Kidney (tissue), 14 donors: ENCODE measurements around the gene C11orf65. TPM values are rescaled to one million over a fixed set of nuclear protein-coding genes. Genes with fewer than 3 reads are reported as not detected.

ENCODE experiments used
- DNase-seq, 5 donors: peaks; one replicate each; pipeline ENCODE4 v3.0.0-alpha.2; 2013 to 2020
- FAIRE-seq: peaks from 2 replicates; lab custom pipeline; 2012; peaks lifted over from hg19 to GRCh38; lab: Jason Lieb, UNC
- H3K27ac ChIP-seq, 2 donors: one replicate each; pipeline ENCODE4 v1.7.0; 2013; ENCODE audit warnings: low read depth in 2 of 2, low read length in 2 of 2, inconsistent platforms in 1 of 2
- H3K27me3 ChIP-seq: one replicate; pipeline ENCODE4 v1.7.1; 2013; ENCODE audit warnings: low read length, inconsistent platforms; ENCODE audit not compliant: control insufficient read depth, insufficient read depth
- H3K36me3 ChIP-seq, 3 donors: one replicate each; pipeline versions ENCODE4 v1.7.0 to v1.7.1; 2013; ENCODE audit warnings: low read length in 3 of 3, control low read depth in 1 of 3, inconsistent platforms in 1 of 3; ENCODE audit not compliant: insufficient read depth in 3 of 3, control insufficient read depth in 2 of 3
- H3K4me1 ChIP-seq, 3 donors: one replicate each; pipeline versions ENCODE4 v1.7.0 to v1.7.1; 2013; ENCODE audit warnings: low read length in 3 of 3, inconsistent platforms in 1 of 3, low read depth in 1 of 3; ENCODE audit not compliant: control insufficient read depth in 2 of 3, insufficient read depth in 2 of 3
- H3K4me3 ChIP-seq, 3 donors: one replicate each; pipeline versions ENCODE4 v1.7.0 to v1.8.1; 2013; ENCODE audit warnings: low read length in 3 of 3, control low read depth in 1 of 3, inconsistent platforms in 1 of 3
- H3K9ac ChIP-seq, 3 donors: one replicate each; pipeline versions ENCODE4 v1.7.0 to v1.7.1; 2013; ENCODE audit warnings: low read length in 3 of 3, control low read depth in 1 of 3, inconsistent platforms in 1 of 3
- H3K9me3 ChIP-seq, 3 donors: one replicate each; pipeline versions ENCODE4 v1.7.0 to v1.7.1; 2013; ENCODE audit warnings: low read length in 3 of 3, control low read depth in 1 of 3, inconsistent platforms in 1 of 3; ENCODE audit not compliant: control insufficient read depth in 2 of 3, insufficient read depth in 1 of 3
- intact Hi-C: fragments of 100-400 bp; cut with DNase I; formaldehyde crosslinking; loops from one replicate; pipeline ENCODE4 v1.11.1; 2022
- polyA plus RNA-seq: library from polyadenylated mRNA; stranded (reverse); fragments of 350-450 nt; fragmentation: Illumina TruSeq; extraction: RNeasy Lipid Tissue Mini Kit (QIAGEN cat#74804); gene quantifications from one replicate; pipeline ENCODE4 v1.2.3, GENCODE V29; 2014; ENCODE audit warnings: low read depth, low replicate concordance; ENCODE audit not compliant: insufficient read depth
- total RNA-seq: library from RNA; stranded (reverse); fragmentation: NEBNext Ultra II Directional; extraction: Animal tissue kit (Norgen Biotek cat#: 25700); gene quantifications from one replicate; pipeline ENCODE4 v1.2.1, GENCODE V29; 2021
- TF ChIP-seq, protein P1 (sequence below): IDR thresholded peaks from 3 replicates; pipeline ENCODE4 v1.5.1; 2012; ENCODE audit warnings: mild to moderate bottlenecking, moderate library complexity, borderline replicate concordance; ENCODE audit not compliant: insufficient read depth; ENCODE audit errors: extremely low read depth
- donor health status: control.
- donor health status: control.
- donor health status: control.
- donor health status: control.
- donor health status: control.
- donor health status: DM: yes; HTN: yes; CAD: no.
- donor health status: Normal renal cell carcinoma (clear cell type).

The C11orf65 gene
- total and polyA plus RNA-seq, 2 donors from 2014 or later: 1.1 to 1.2 TPM

DNA sequence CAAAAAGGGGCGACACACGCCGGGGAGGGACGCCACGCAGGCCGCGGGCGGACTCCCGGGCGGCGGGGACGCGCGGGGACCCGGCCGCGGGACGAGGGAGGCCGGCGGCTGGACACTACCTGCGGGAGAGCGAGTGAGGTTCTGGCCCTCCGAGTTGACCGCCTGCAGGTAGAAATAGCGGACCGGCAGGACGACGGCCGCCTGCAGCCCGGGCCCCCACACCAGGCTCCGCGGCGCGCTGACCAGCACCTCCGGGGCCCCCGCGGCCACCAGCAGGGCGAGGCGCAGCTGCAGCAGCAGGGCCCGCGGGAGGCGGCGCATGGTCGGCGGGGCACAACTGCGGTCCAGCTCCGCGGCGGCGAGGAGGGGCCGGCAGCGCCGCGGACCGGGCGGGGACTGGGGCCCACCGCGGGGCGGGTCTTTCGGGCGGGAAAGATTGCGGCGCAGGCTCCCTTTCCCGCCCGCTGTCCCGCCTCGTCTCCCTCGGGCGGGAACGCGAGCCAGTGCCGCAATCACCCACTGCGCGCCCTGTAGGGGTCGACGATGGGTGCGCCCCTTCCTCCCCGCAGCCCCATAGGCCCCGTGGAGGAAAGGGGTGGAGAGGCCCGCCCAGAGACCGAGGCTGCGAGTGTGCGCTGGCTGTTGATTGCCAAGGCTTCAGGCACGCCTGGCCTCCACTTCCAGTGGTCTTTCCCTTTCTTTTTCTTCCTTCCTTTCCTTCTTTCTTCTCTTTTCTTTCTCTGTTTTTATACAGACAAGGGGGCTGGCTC, 30.9 kb upstream of the C11orf65 start, which contains the start of gene POGLUT3:
TSS of gene POGLUT3 (minus strand) at position 339 of the 770 bp plus-strand sequence. CDS start at position 321, 18 bp downstream.
- intact Hi-C loops: no loop called here
- H3K27me3 ChIP-seq: no peaks in the 10 kb centered on the region
- peak within 1 kb of the TSS; percentile 80 to 98 (median 84) for H3K4me3 ChIP-seq
- peak within 1 kb of the TSS; percentile 97 to 100 for H3K27ac ChIP-seq
- H3K9ac ChIP-seq: peak within 1 kb of the TSS; percentile 69 to 96 (median 85)
- no peaks in the 10 kb centered on the region for H3K36me3 ChIP-seq
- no peak for FAIRE-seq
- no peaks in the 10 kb centered on the region for H3K9me3 ChIP-seq
- TF ChIP-seq, protein P1, sequence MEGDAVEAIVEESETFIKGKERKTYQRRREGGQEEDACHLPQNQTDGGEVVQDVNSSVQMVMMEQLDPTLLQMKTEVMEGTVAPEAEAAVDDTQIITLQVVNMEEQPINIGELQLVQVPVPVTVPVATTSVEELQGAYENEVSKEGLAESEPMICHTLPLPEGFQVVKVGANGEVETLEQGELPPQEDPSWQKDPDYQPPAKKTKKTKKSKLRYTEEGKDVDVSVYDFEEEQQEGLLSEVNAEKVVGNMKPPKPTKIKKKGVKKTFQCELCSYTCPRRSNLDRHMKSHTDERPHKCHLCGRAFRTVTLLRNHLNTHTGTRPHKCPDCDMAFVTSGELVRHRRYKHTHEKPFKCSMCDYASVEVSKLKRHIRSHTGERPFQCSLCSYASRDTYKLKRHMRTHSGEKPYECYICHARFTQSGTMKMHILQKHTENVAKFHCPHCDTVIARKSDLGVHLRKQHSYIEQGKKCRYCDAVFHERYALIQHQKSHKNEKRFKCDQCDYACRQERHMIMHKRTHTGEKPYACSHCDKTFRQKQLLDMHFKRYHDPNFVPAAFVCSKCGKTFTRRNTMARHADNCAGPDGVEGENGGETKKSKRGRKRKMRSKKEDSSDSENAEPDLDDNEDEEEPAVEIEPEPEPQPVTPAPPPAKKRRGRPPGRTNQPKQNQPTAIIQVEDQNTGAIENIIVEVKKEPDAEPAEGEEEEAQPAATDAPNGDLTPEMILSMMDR: peak; percentile 2
- peak; percentile 74 to 88 (median 80) for DNase-seq
- H3K4me1 ChIP-seq: peaks cover 0 to 10% (median 4%) of the 10 kb centered on the region in 3 donors

DNA sequence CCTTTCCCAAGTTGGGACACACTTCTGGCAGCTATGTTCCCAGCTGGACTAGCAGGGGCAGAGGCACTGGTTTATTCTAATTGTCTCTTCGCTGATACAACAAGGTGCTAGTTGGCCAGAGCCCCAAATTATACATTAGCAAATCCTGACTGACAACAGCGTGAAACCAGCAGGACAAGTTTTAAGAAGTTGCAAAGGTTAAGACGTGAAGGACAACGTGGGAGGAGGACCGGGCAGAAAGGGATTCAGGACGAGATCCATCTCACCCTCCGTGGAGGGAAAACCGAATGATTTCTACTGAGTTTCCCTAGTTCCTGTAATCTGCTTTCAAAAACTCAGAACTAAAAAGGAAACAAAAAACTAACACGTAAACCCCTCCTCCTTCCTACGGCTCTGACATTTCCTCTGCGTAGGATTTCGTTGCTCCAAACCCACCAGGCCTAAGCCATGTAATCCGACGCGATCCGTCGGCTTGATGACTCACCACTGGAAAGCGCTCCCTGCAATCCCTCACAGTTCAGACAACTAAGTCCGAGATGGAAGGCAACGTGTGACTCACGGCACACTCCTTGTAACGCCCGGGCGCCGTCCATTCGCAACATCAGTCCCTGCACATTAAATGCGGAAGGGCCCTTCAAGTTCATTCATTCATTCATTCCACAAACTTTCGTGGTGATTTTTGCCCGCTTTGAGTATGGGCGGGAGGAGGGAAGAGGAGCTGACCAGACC, 30.2 kb upstream of the C11orf65 start:
- intact Hi-C loops: no loop called here
- peak; percentile 81 for FAIRE-seq
- DNase-seq: peak; percentile 88 to 97 (median 95)
- Histone ChIP-seq H3K27ac (peak overlapping the region; percentile 97 to 100), H3K27me3 (no peaks in the 10 kb centered on the region), H3K4me1 (peaks cover 0 to 10% (median 4%) of the 10 kb centered on the region in 3 donors), H3K36me3 (no peaks in the 10 kb centered on the region), H3K4me3 (peak overlapping the region; percentile 80 to 98 (median 84)), H3K9ac (peak overlapping the region; percentile 69 to 96 (median 85)), H3K9me3 (no peaks in the 10 kb centered on the region)
- TF ChIP-seq, protein P1: no peak

- no peak for FAIRE-seq
- intact Hi-C loops: no loop called here
- Histone ChIP-seq H3K27ac (peak overlapping the region; percentile 97 to 100), H3K27me3 (no peaks in the 10 kb centered on the region), H3K4me3 (peak overlapping the region; percentile 80 to 98 (median 84)), H3K36me3 (no peaks in the 10 kb centered on the region), H3K9ac (peak overlapping the region; percentile 69 to 96 (median 85)), H3K9me3 (no peaks in the 10 kb centered on the region), H3K4me1 (peaks cover 0 to 10% (median 4%) of the 10 kb centered on the region in 3 donors)
- DNase-seq: peak in 2 of 5 donors; percentile 29 to 30
- TF ChIP-seq, protein P1: no peak
Observed at GRCh38 chr11:108496643-108497256, 29.4 kb upstream of the C11orf65 start.
